OCI-LY1 (cell line): ENCODE data around the gene RAB40C.

ENCODE experiments used
- EZH2 ChIP-seq: fragments of 200-600 bp; sonication (generic), shearing (Covaris generic); IDR thresholded peaks from 2 replicates; pipeline ENCODE4 v1.8.0; 2017; ENCODE audit warnings: borderline replicate concordance, mixed run types, mild to moderate bottlenecking, antibody characterized with exemption, low read length, moderate library complexity, mixed read lengths
- TF ChIP-seq, protein P1 (sequence below): fragments of 200-600 bp; sonication (generic), shearing (Covaris generic); IDR thresholded peaks from 2 replicates; pipeline ENCODE4 v1.5.1; 2017; ENCODE audit warnings: mild to moderate bottlenecking, antibody characterized with exemption, low read length, moderate library complexity, mixed read lengths

DNA sequence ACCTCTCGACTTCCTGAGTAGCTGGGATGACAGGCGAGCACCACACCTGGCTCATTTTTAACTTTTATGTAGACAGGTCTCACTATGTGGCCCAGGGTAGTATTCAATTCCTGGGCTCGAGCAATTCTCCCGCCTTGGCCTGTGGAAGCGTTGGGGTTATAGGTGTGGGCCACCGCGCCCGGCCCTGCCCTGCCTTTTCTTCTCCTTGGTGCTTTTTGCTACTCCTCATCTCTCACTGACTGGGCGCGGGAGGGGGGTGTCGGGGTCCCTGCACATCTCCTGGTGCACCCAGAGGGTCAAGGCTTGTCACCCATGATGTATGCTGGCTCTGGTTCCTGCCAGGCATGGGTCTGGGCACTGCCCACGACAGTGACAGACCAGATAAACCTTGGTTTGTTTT lies 54.7 kb downstream of the RAB40C start:
- no peak for TF ChIP-seq EZH2
- TF ChIP-seq, protein P1, sequence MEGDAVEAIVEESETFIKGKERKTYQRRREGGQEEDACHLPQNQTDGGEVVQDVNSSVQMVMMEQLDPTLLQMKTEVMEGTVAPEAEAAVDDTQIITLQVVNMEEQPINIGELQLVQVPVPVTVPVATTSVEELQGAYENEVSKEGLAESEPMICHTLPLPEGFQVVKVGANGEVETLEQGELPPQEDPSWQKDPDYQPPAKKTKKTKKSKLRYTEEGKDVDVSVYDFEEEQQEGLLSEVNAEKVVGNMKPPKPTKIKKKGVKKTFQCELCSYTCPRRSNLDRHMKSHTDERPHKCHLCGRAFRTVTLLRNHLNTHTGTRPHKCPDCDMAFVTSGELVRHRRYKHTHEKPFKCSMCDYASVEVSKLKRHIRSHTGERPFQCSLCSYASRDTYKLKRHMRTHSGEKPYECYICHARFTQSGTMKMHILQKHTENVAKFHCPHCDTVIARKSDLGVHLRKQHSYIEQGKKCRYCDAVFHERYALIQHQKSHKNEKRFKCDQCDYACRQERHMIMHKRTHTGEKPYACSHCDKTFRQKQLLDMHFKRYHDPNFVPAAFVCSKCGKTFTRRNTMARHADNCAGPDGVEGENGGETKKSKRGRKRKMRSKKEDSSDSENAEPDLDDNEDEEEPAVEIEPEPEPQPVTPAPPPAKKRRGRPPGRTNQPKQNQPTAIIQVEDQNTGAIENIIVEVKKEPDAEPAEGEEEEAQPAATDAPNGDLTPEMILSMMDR, result no peak
